Measurements from ENCODE around the gene YTHDF2.
"Not testable (repeated sequence)": the region's sequence is repeated elsewhere in the genome, so short reads cannot be mapped to it uniquely, and the experiment has no call there.

The YTHDF2 gene

GRCh38 chr1:28782011-28782410 lies 45.3 kb downstream of the YTHDF2 start:
- H3K27ac ChIP-seq, result no peak overlapping the region
- ChIA-PET POLR2A (ENCODE audit: low non-redundant PET) (interaction anchor here (0.7 kb wide), 1 partner anchor 167 kb away, joined by 3 read pairs; no protein-coding TSS in a partner anchor), CTCF (interaction anchor here (0.9 to 6.7 kb wide), 2 partner anchors 95 to 100 kb away, joined by 8 to 67 read pairs; no protein-coding TSS in a partner anchor)
- TF ChIP-seq CTCF (conservative IDR thresholded peaks at IDR 0.05; ENCODE audit: low read depth), result no peak
- no peak for DNase-seq (ENCODE audit: low spot score)

- H3K27ac ChIP-seq, result no peak overlapping the region
- CTCF ChIA-PET, result interaction anchor here (6.7 kb wide), 1 partner anchor 94 kb away, joined by 67 read pairs; no protein-coding TSS in a partner anchor
- POLR2A ChIA-PET (ENCODE audit: low non-redundant PET), result no interaction called here
- DNase-seq (ENCODE audit: low spot score), result no peak
- TF ChIP-seq CTCF (conservative IDR thresholded peaks at IDR 0.05; ENCODE audit: low read depth), result no peak
Measured at GRCh38 chr1:28783363-28783762, 46.6 kb downstream of the YTHDF2 start.

GRCh38 chr1:28789412-28789811 lies 52.7 kb downstream of the YTHDF2 start:
- CTCF ChIA-PET, result no interaction called here
- no peak overlapping the region for H3K27ac ChIP-seq
- POLR2A ChIA-PET (ENCODE audit: low non-redundant PET), result no interaction called here
- DNase-seq (ENCODE audit: low spot score), result no peak
- TF ChIP-seq CTCF (conservative IDR thresholded peaks at IDR 0.05; ENCODE audit: low read depth), result no peak

- no peak overlapping the region for H3K27ac ChIP-seq
- CTCF ChIA-PET, result no interaction called here
- TF ChIP-seq CTCF (conservative IDR thresholded peaks at IDR 0.05; ENCODE audit: low read depth), result no peak
- POLR2A ChIA-PET (ENCODE audit: low non-redundant PET), result no interaction called here
- DNase-seq (ENCODE audit: low spot score), result no peak
Measured at GRCh38 chr1:28789816-28790215, 53.1 kb downstream of the YTHDF2 start.

- no peak for TF ChIP-seq CTCF (conservative IDR thresholded peaks at IDR 0.05; ENCODE audit: low read depth)
- no peak for DNase-seq (ENCODE audit: low spot score)
- no peak overlapping the region for H3K27ac ChIP-seq
- POLR2A ChIA-PET (ENCODE audit: low non-redundant PET), result no interaction called here
- CTCF ChIA-PET, result interaction anchor here (0.5 to 1.9 kb wide), 2 partner anchors 87 to 251 kb away, joined by 3 to 12 read pairs; no protein-coding TSS in a partner anchor
Measured at GRCh38 chr1:28790377-28791035, 53.8 kb downstream of the YTHDF2 start.

GRCh38 chr1:28791929-28792328 lies 55.2 kb downstream of the YTHDF2 start:
- DNase-seq (ENCODE audit: low spot score); H3K27ac ChIP-seq; POLR2A ChIA-PET (ENCODE audit: low non-redundant PET): not testable (repeated sequence)
- CTCF ChIA-PET, result interaction anchor here (0.6 to 1.9 kb wide), 3 partner anchors 85 to 1743 kb away, joined by 3 to 12 read pairs (median 6); no protein-coding TSS in a partner anchor

GRCh38 chr1:28792644-28793121 lies 55.9 kb downstream of the YTHDF2 start:
- DNase-seq (ENCODE audit: low spot score), result no peak
- no peak for TF ChIP-seq CTCF (conservative IDR thresholded peaks at IDR 0.05; ENCODE audit: low read depth)
- POLR2A ChIA-PET (ENCODE audit: low non-redundant PET), result interaction anchor here (0.7 kb wide), 1 partner anchor 415 kb away, joined by 9 read pairs; no protein-coding TSS in a partner anchor
- CTCF ChIA-PET, result interaction anchor here (0.6 to 0.9 kb wide), 7 partner anchors 63 to 431 kb away, joined by 3 to 10 read pairs (median 6); no protein-coding TSS in a partner anchor
- no peak overlapping the region for H3K27ac ChIP-seq

GRCh38 chr1:28794582-28794981 lies 57.8 kb downstream of the YTHDF2 start:
- H3K27ac ChIP-seq; POLR2A ChIA-PET (ENCODE audit: low non-redundant PET); DNase-seq (ENCODE audit: low spot score): not testable (repeated sequence)
- CTCF ChIA-PET, result interaction anchor here (0.6 to 0.7 kb wide), 2 partner anchors 114 to 155 kb away, joined by 3 to 4 read pairs; no protein-coding TSS in a partner anchor
